HG02973 (cell line): ENCODE results near the gene RIGI.
A peak's percentile ranks its signal among the peaks of the same experiment; 100 is the strongest.
"Not testable (repeated sequence)": the region's sequence is repeated elsewhere in the genome, so short reads cannot be mapped to it uniquely, and the experiment has no call there.

Experiments used
- ATAC-seq: cut with Tn5 transposase; IDR thresholded peaks from one replicate; pipeline ENCODE4 v1.9.1; 2021; ENCODE audit warnings: moderate library complexity; ENCODE audit not compliant: unreplicated experiment

The RIGI gene

GRCh38 chr9:32526041-32526706 lies at the start of gene RIGI:
Gene RIGI, minus strand, starts transcription at chr9:32526196. Its CDS starts 30 bp downstream, at chr9:32526166.
- peak; percentile 68 for ATAC-seq

GRCh38 chr9:32574858-32575257 lies 48.9 kb upstream of the RIGI start:
- no peak for ATAC-seq

GRCh38 chr9:32573821-32574220 lies 47.8 kb upstream of the RIGI start:
- no peak for ATAC-seq

- peak; percentile 81 for ATAC-seq
Observed at GRCh38 chr9:32572900-32573523, 47.0 kb upstream of the RIGI start, which contains the start of gene NDUFB6. Gene NDUFB6, minus strand, starts transcription at chr9:32573159. Its CDS starts 99 bp downstream, at chr9:32573060.

- peak; percentile 95 for ATAC-seq
Observed at GRCh38 chr9:32571969-32572899, 46.2 kb upstream of the RIGI start.

- no peak for ATAC-seq
Observed at GRCh38 chr9:32570262-32570661, 44.3 kb upstream of the RIGI start.

GRCh38 chr9:32566770-32567169 lies 40.8 kb upstream of the RIGI start:
- ATAC-seq = no peak

GRCh38 chr9:32565967-32566366 lies 40.0 kb upstream of the RIGI start:
- no peak for ATAC-seq

GRCh38 chr9:32558408-32558934 lies 32.5 kb upstream of the RIGI start:
- ATAC-seq = no peak

GRCh38 chr9:32554591-32554990 lies 28.6 kb upstream of the RIGI start:
- no peak for ATAC-seq

- no peak for ATAC-seq
Observed at GRCh38 chr9:32554107-32554506, 28.1 kb upstream of the RIGI start.

- ATAC-seq = peak; percentile 61
Observed at GRCh38 chr9:32552172-32552872, 26.3 kb upstream of the RIGI start, which contains the start of the genes SMIM27 and TOPORS. Gene SMIM27, plus strand, starts transcription at chr9:32552327. Its CDS starts 108 bp downstream, at chr9:32552435. Gene TOPORS, minus strand, starts transcription at chr9:32552586. Its CDS starts 150 bp downstream, at chr9:32552436.

- peak; percentile 1 for ATAC-seq
Observed at GRCh38 chr9:32551276-32552051, 25.5 kb upstream of the RIGI start.

GRCh38 chr9:32550562-32551275 lies 24.7 kb upstream of the RIGI start:
- ATAC-seq = peak; percentile 64

- ATAC-seq = no peak
Observed at GRCh38 chr9:32550150-32550561, 24.2 kb upstream of the RIGI start.

- not testable (repeated sequence) for ATAC-seq
Observed at GRCh38 chr9:32548213-32548612, 22.2 kb upstream of the RIGI start.

- no peak for ATAC-seq
Observed at GRCh38 chr9:32545884-32546283, 19.9 kb upstream of the RIGI start.

- no peak for ATAC-seq
Observed at GRCh38 chr9:32543047-32543446, 17.1 kb upstream of the RIGI start.

- ATAC-seq = no peak
Observed at GRCh38 chr9:32533816-32534215, 7.8 kb upstream of the RIGI start.
